Measurements from ENCODE around the gene C1R.

DNA sequence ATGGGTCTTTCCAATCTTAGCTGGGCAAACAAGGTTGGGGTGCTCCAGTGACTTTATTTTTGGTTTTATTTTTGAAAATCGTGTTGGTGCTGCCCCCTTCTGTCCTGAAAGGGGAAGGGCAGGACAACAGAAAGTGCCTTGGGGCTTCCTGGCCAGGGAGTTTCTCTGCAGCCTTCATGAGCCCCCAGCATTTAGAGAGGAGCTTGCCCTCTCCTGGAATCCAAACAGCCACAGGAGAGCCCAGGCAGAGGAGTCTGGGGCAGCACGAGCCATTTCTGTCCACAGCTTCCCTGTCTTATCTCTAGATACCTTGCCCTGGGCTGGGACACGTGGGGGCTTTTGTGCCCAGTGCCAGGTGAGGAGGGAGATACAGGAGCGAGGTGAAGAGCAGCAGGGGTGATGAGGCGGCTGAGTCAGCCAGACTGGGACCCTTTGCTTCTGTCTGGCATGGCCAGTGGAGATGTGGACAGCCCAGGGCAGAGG, 21.2 kb upstream of the C1R start:
- TF ChIP-seq YY1 (IDR thresholded peaks at IDR 0.05; ENCODE audit: insufficient read depth, insufficient read length) (no peak), SUZ12 (IDR thresholded peaks at IDR 0.05; ENCODE audit: extremely low read depth, insufficient read depth, insufficient read length) (no peak)

Measured in NT2/D1 (cell line).